Measurements from ENCODE around the gene C2CD4A.

- TF ChIP-seq FOSL2 (IDR thresholded peaks at IDR 0.05; ENCODE audit: borderline replicate concordance, low read depth) (no peak), EZH2phosphoT487 (IDR thresholded peaks at IDR 0.05; ENCODE audit: borderline replicate concordance, low read depth) (no peak), CTCF (IDR thresholded peaks at IDR 0.05) (no peak), ELF1 (IDR thresholded peaks at IDR 0.05) (no peak), POLR2AphosphoS5 (IDR thresholded peaks at IDR 0.05; ENCODE audit: low read depth, low read length) (no peak), MXI1 (IDR thresholded peaks at IDR 0.05; ENCODE audit: low read depth, low read length) (no peak), RCOR1 (IDR thresholded peaks at IDR 0.05; ENCODE audit: low read length) (no peak)
These were observed 20.6 kb upstream of the C2CD4A start for GRCh38 chr15:62046078-62046743.

Measured in SK-N-SH (cell line).